ENCODE measurements around the gene TYMP. TPM values are rescaled to one million over a fixed set of nuclear protein-coding genes. Genes with fewer than 3 reads are reported as not detected.
A peak's percentile ranks its signal among the peaks of the same experiment; 100 is the strongest.

Gene TYMP
- total and polyA plus RNA-seq, 10 of the 15 experiments (the other 5 are each of a cell fraction or from before 2014, with no cell fraction given), result 0.42 to 57.8 (median 24.6) TPM

DNA sequence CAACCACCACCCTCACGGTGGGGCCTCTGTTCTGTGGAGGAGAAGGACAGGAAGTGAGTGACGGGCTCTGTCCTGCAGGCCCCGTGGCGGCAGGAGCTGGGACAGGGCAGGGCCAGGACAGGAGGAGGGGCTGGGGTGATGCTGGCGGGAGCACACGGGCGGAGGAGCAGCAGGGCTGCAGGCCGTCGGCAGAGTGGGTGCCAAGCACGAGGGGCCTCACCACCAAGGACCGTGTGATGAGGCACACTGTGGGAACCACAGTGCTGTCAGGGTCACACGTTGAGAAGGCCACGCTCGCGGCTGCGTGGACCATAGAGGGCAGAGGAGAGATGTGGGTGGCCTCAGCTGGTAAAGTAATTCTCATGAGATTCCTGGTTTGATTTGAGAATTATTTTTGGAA lies 12.9 kb downstream of the TYMP start:
- H3K9me3 ChIP-seq (replicated peaks; ENCODE audit: control insufficient read depth, insufficient read depth, low read length), result no peaks in the 10 kb centered on the region
- peaks cover 21% of the 10 kb centered on the region for H3K79me2 ChIP-seq (ENCODE audit: control insufficient read depth, insufficient read depth, low read length)
- WGBS (ENCODE audit: insufficient coverage, insufficient replicate concordance, low lambda C conversion rate, missing lambda C conversion rate), result 85% methylated on average over 16 of the region's 16 CpGs
- no peaks in the 10 kb centered on the region for H4K20me1 ChIP-seq (ENCODE audit: control insufficient read depth, insufficient read depth)
- in situ Hi-C loops (cut with MboI), result no loop called here
- no peak overlapping the region for H3K4me2 ChIP-seq (ENCODE audit: control insufficient read depth, insufficient read depth)
- H3K27ac ChIP-seq (ENCODE audit: control insufficient read depth, insufficient read depth), result no peak overlapping the region
- ChIA-PET CTCF (no interaction called here), RAD21 (ENCODE audit: unreplicated experiment) (interaction anchor here (1.3 kb wide), 1 partner anchor 9 kb away, joined by 3 read pairs; no protein-coding TSS in a partner anchor), POLR2A (interaction anchor here (0.5 kb wide), 1 partner anchor 26 kb away, joined by 3 read pairs; no protein-coding TSS in a partner anchor), SMC1A (ENCODE audit: uncharacterized antibody, unreplicated experiment) (no interaction called here)
- H3K36me3 ChIP-seq (ENCODE audit: control insufficient read depth in 2 of 2, insufficient read depth in 2 of 2, low read length in 1 of 2), result peaks cover 5 to 31% of the 10 kb centered on the region in 2 experiments; a peak in 3 of 4 replicates
- no peak overlapping the region for H2AFZ ChIP-seq (ENCODE audit: control insufficient read depth, low read depth, low read length)
- FAIRE-seq (no peak), DNase-seq (ENCODE audit: low read depth, low spot score) (no peak), ATAC-seq (no peak)
- H3K27me3 ChIP-seq (replicated peaks in 1 of 2; ENCODE audit: control insufficient read depth in 2 of 2, insufficient read depth in 2 of 2, low read length in 1 of 2), result no peaks in the 10 kb centered on the region
- H3K4me1 ChIP-seq (ENCODE audit: control insufficient read depth, insufficient read depth, low read length), result no peaks in the 10 kb centered on the region; the same call in 1 of the 2 replicates
- TF ChIP-seq ATF7 (IDR thresholded peaks at IDR 0.05; ENCODE audit: low read depth) (no peak), POLR2AphosphoS5 (IDR thresholded peaks at IDR 0.05; ENCODE audit: low read length) (0 out of 2 replicates have a peak, but pooled peaks have one; percentile 1)
- H3K9ac ChIP-seq (ENCODE audit: control insufficient read depth, insufficient read depth, low read length), result no peak overlapping the region
- intact Hi-C loops (cut with micrococcal nuclease; ENCODE audit: unreplicated experiment), result no loop called here
- BruUV-seq (replicated peaks), result no TSS peak
- no peak overlapping the region for H3K4me3 ChIP-seq

DNA sequence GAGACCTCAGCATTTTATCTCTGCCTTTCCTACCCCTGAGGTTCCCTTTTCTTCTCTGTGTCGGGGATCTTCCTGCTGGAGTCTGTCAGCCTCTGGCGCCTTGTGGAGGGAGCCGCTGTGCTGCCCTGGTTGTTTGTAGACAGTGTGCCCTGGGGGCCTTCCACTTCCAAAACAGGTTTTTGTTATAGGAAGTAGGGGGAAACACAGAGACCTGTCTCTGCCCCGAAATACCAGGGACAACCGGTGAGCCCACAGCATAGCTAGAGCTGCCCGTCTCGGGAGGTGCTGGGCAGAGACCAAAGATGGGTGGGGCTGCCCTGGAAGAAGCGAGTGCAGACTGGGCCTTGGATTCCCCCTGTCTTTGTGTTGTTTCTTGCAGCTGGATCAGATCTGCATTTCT lies 13.7 kb downstream of the TYMP start:
- no peaks in the 10 kb centered on the region for H4K20me1 ChIP-seq (ENCODE audit: control insufficient read depth, insufficient read depth)
- POLR2A ChIA-PET, result interaction anchor here (1.9 kb wide), 1 partner anchor 9 kb away, joined by 8 read pairs; the partner anchor contains the start of gene SCO2
- no peak for FAIRE-seq
- TF ChIP-seq TCF7 (IDR thresholded peaks at IDR 0.05; ENCODE audit: borderline replicate concordance) (no peak), BRCA1 (IDR thresholded peaks at IDR 0.05; ENCODE audit: low read depth, low read length) (no peak), RUNX3 (IDR thresholded peaks at IDR 0.05; ENCODE audit: low read length) (no peak), HDAC2 (IDR thresholded peaks at IDR 0.05) (no peak), TCF3 (IDR thresholded peaks at IDR 0.05; ENCODE audit: borderline replicate concordance, insufficient read depth, low read depth, low read length) (no peak), ESRRA (IDR thresholded peaks at IDR 0.05; ENCODE audit: low read length) (no peak), TCF12 (IDR thresholded peaks at IDR 0.05; ENCODE audit: low read depth, low read length) (no peak), FOXM1 (IDR thresholded peaks at IDR 0.05; ENCODE audit: low read depth, low read length) (no peak), MTA3 (IDR thresholded peaks at IDR 0.05; ENCODE audit: borderline replicate concordance, low read length) (no peak), ZSCAN29 (IDR thresholded peaks at IDR 0.05) (no peak)
- TF ChIP-seq, protein P1, sequence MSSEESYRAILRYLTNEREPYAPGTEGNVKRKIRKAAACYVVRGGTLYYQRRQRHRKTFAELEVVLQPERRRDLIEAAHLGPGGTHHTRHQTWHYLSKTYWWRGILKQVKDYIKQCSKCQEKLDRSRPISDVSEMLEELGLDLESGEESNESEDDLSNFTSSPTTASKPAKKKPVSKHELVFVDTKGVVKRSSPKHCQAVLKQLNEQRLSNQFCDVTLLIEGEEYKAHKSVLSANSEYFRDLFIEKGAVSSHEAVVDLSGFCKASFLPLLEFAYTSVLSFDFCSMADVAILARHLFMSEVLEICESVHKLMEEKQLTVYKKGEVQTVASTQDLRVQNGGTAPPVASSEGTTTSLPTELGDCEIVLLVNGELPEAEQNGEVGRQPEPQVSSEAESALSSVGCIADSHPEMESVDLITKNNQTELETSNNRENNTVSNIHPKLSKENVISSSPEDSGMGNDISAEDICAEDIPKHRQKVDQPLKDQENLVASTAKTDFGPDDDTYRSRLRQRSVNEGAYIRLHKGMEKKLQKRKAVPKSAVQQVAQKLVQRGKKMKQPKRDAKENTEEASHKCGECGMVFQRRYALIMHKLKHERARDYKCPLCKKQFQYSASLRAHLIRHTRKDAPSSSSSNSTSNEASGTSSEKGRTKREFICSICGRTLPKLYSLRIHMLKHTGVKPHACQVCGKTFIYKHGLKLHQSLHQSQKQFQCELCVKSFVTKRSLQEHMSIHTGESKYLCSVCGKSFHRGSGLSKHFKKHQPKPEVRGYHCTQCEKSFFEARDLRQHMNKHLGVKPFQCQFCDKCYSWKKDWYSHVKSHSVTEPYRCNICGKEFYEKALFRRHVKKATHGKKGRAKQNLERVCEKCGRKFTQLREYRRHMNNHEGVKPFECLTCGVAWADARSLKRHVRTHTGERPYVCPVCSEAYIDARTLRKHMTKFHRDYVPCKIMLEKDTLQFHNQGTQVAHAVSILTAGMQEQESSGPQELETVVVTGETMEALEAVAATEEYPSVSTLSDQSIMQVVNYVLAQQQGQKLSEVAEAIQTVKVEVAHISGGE (CRISPR knock-in tag; IDR thresholded peaks at IDR 0.05), result no peak

More for the DNA sequence above, 13.7 kb downstream of the TYMP start:
- H3K4me2 ChIP-seq (ENCODE audit: control insufficient read depth, insufficient read depth), result no peak overlapping the region
- H3K9me3 ChIP-seq (replicated peaks; ENCODE audit: control insufficient read depth, insufficient read depth, low read length), result no peaks in the 10 kb centered on the region
- in situ Hi-C loops (cut with MboI) (no loop called here), intact Hi-C loops (cut with micrococcal nuclease; ENCODE audit: unreplicated experiment) (no loop called here)
- 94% methylated on average over 8 of the region's 8 CpGs for WGBS (ENCODE audit: insufficient coverage, insufficient replicate concordance, low lambda C conversion rate, missing lambda C conversion rate)
- ChIA-PET RAD21 (ENCODE audit: unreplicated experiment) (no interaction called here), SMC1A (ENCODE audit: uncharacterized antibody, unreplicated experiment) (no interaction called here), CTCF (no interaction called here)
- H3K4me1 ChIP-seq (ENCODE audit: control insufficient read depth, insufficient read depth, low read length), result no peaks in the 10 kb centered on the region; the same call in 1 of the 2 replicates
- H3K36me3 ChIP-seq (ENCODE audit: control insufficient read depth in 2 of 2, insufficient read depth in 2 of 2, low read length in 1 of 2), result peaks cover 5 to 26% of the 10 kb centered on the region in 2 experiments; a peak in 3 of 4 replicates
- BruUV-seq (replicated peaks), result no TSS peak
- no peak for DNase-seq (ENCODE audit: low read depth, low spot score)
- H3K27me3 ChIP-seq (replicated peaks in 1 of 2; ENCODE audit: control insufficient read depth in 2 of 2, insufficient read depth in 2 of 2, low read length in 1 of 2), result no peaks in the 10 kb centered on the region
- H3K4me3 ChIP-seq, result no peak overlapping the region
- no peak for ATAC-seq
- no peak overlapping the region for H3K27ac ChIP-seq (ENCODE audit: control insufficient read depth, insufficient read depth)
- no peak overlapping the region for H2AFZ ChIP-seq (ENCODE audit: control insufficient read depth, low read depth, low read length)
- no peak overlapping the region for H3K9ac ChIP-seq (ENCODE audit: control insufficient read depth, insufficient read depth, low read length)
- H3K79me2 ChIP-seq (ENCODE audit: control insufficient read depth, insufficient read depth, low read length), result peaks cover 24% of the 10 kb centered on the region
